T-helper 17 cell (primary cell): ENCODE data around the gene COPS7B. TPM values are rescaled to one million over a fixed set of nuclear protein-coding genes. Genes with fewer than 3 reads are reported as not detected.

Experiments
- ATAC-seq: fragments of 150-1000 bp; cut with Tn5 transposase; 2 replicates; pipeline ENCODE4 v1.10.0; 2021; ENCODE audit warnings: mild to moderate bottlenecking, moderate library complexity
- DNase-seq, 3 donors: peaks; one replicate each; pipeline versions ENCODE4 v3.0.0 to v3.0.0-alpha.2; 2020 to 2021
- H3K9me3 ChIP-seq: one replicate; pipeline ENCODE4 v1.7.0; 2013; ENCODE audit warnings: low read length, mild to moderate bottlenecking; ENCODE audit not compliant: control insufficient read depth, poor library complexity, severe bottlenecking
- H3K27ac Mint-ChIP-seq: one replicate; pipeline ENCODE4 v1.8.0; 2022; ENCODE audit warnings: mild to moderate bottlenecking, moderate library complexity, mixed read lengths
- H3K27me3 Mint-ChIP-seq: one replicate; pipeline ENCODE4 v1.8.0; 2022; ENCODE audit warnings: mixed read lengths
- H3K36me3 Mint-ChIP-seq: one replicate; pipeline ENCODE4 v1.8.0; 2022; ENCODE audit warnings: low read depth, mixed read lengths
- H3K4me1 Mint-ChIP-seq: one replicate; pipeline ENCODE4 v1.8.0; 2022; ENCODE audit warnings: mild to moderate bottlenecking, mixed read lengths
- H3K4me3 Mint-ChIP-seq: one replicate; pipeline ENCODE4 v1.8.0; 2022; ENCODE audit warnings: mild to moderate bottlenecking, moderate library complexity, mixed read lengths
- total RNA-seq, 4 donors: library from RNA in 2 of 4; stranded (reverse) in 2 of 4; gene quantifications; one replicate each; pipeline ENCODE4 v1.2.3 and lab custom pipeline; 2022 to 2026

COPS7B gene
- total RNA-seq, 2 donors from 2014 or later: 38.9 to 46.4 TPM

- H3K36me3 Mint-ChIP-seq: peaks cover 2% of the 10 kb centered on the region
- ATAC-seq: no peak
- H3K9me3 ChIP-seq: no peaks in the 10 kb centered on the region
Observed at GRCh38 chr2:231769170-231770136, 16.8 kb upstream of the COPS7B start.

GRCh38 chr2:231780123-231780908, 5.9 kb upstream of the COPS7B start:
- H3K27ac Mint-ChIP-seq: peak overlapping the region; percentile 97
- DNase-seq: no peak
- peak; percentile 14 for ATAC-seq
- H3K36me3 Mint-ChIP-seq: peaks cover 3% of the 10 kb centered on the region
- peak overlapping the region; percentile 99 for H3K4me3 Mint-ChIP-seq
- no peaks in the 10 kb centered on the region for H3K27me3 Mint-ChIP-seq
- H3K9me3 ChIP-seq: no peaks in the 10 kb centered on the region
- H3K4me1 Mint-ChIP-seq: peaks cover 44% of the 10 kb centered on the region

More at GRCh38 chr2:231769170-231770136, 16.8 kb upstream of the COPS7B start:
- H3K27me3 Mint-ChIP-seq: no peaks in the 10 kb centered on the region
- H3K4me1 Mint-ChIP-seq: peaks cover 9% of the 10 kb centered on the region
- H3K4me3 Mint-ChIP-seq: no peak overlapping the region
- no peak for DNase-seq
- no peak overlapping the region for H3K27ac Mint-ChIP-seq

- DNase-seq: peak; percentile 88 to 95 (median 92)
- H3K9me3 ChIP-seq: no peaks in the 10 kb centered on the region
- peak within 1 kb of the TSS; percentile 97 for H3K27ac Mint-ChIP-seq
- peak within 1 kb of the TSS; percentile 99 for H3K4me3 Mint-ChIP-seq
- ATAC-seq: peak; percentile 92
- peaks cover 3% of the 10 kb centered on the region for H3K36me3 Mint-ChIP-seq
- H3K4me1 Mint-ChIP-seq: peaks cover 51% of the 10 kb centered on the region
- H3K27me3 Mint-ChIP-seq: no peaks in the 10 kb centered on the region
Observed at GRCh38 chr2:231780909-231781797, 5.1 kb upstream of the COPS7B start, which contains the start of gene PDE6D. Gene PDE6D (minus strand): TSS chr2:231781282. CDS start chr2:231781114, 168 bp downstream.

GRCh38 chr2:231781798-231782726, 4.2 kb upstream of the COPS7B start:
- peak in 1 of 3 donors; percentile 15 for DNase-seq
- peak; percentile 9 for ATAC-seq
- peaks cover 3% of the 10 kb centered on the region for H3K36me3 Mint-ChIP-seq

GRCh38 chr2:231785413-231785812, 832 bp upstream of the COPS7B start:
- Mint-ChIP-seq H3K27ac (peak overlapping the region; percentile 92), H3K27me3 (no peaks in the 10 kb centered on the region)

More at GRCh38 chr2:231781798-231782726, 4.2 kb upstream of the COPS7B start:
- H3K4me1 Mint-ChIP-seq: peaks cover 56% of the 10 kb centered on the region
- peak overlapping the region; percentile 97 for H3K27ac Mint-ChIP-seq
- no peaks in the 10 kb centered on the region for H3K9me3 ChIP-seq
- H3K27me3 Mint-ChIP-seq: no peaks in the 10 kb centered on the region
- peak overlapping the region; percentile 99 for H3K4me3 Mint-ChIP-seq

GRCh38 chr2:231785822-231786176, 446 bp upstream of the COPS7B start:
- ATAC-seq (peak; percentile 1), DNase-seq (no peak)
- no peaks in the 10 kb centered on the region for H3K9me3 ChIP-seq
- H3K27me3 Mint-ChIP-seq: no peaks in the 10 kb centered on the region
- H3K27ac Mint-ChIP-seq: peak overlapping the region; percentile 92
- H3K4me3 Mint-ChIP-seq: peak overlapping the region; percentile 97
- peaks cover 55% of the 10 kb centered on the region for H3K4me1 Mint-ChIP-seq
- H3K36me3 Mint-ChIP-seq: peaks cover 3% of the 10 kb centered on the region

More at GRCh38 chr2:231785413-231785812, 832 bp upstream of the COPS7B start:
- H3K9me3 ChIP-seq: no peaks in the 10 kb centered on the region
- Mint-ChIP-seq H3K36me3 (peaks cover 3% of the 10 kb centered on the region), H3K4me1 (peaks cover 55% of the 10 kb centered on the region), H3K4me3 (peak overlapping the region; percentile 97)
- DNase-seq (no peak), ATAC-seq (no peak)

- Mint-ChIP-seq H3K36me3 (peaks cover 5% of the 10 kb centered on the region), H3K4me1 (peaks cover 50% of the 10 kb centered on the region), H3K4me3 (peak overlapping the region; percentile 97), H3K27me3 (no peaks in the 10 kb centered on the region), H3K27ac (peak overlapping the region; percentile 92)
- no peaks in the 10 kb centered on the region for H3K9me3 ChIP-seq
- ATAC-seq (no peak), DNase-seq (no peak)
Observed at GRCh38 chr2:231786917-231787292, 660 bp downstream of the COPS7B start.

- H3K9me3 ChIP-seq: no peaks in the 10 kb centered on the region
- Mint-ChIP-seq H3K27me3 (no peaks in the 10 kb centered on the region), H3K4me3 (no peak overlapping the region), H3K27ac (no peak overlapping the region), H3K4me1 (peaks cover 25% of the 10 kb centered on the region), H3K36me3 (peaks cover 9% of the 10 kb centered on the region)
- ATAC-seq (no peak), DNase-seq (no peak)
Observed at GRCh38 chr2:231791107-231791506, 4.9 kb downstream of the COPS7B start.

- no peaks in the 10 kb centered on the region for H3K9me3 ChIP-seq
- Mint-ChIP-seq H3K27ac (no peak overlapping the region), H3K27me3 (no peaks in the 10 kb centered on the region), H3K4me1 (peaks cover 18% of the 10 kb centered on the region), H3K4me3 (no peak overlapping the region), H3K36me3 (peaks cover 15% of the 10 kb centered on the region)
- no peak for ATAC-seq
- DNase-seq: no peak
Observed at GRCh38 chr2:231794383-231794782, 8.1 kb downstream of the COPS7B start.

- ATAC-seq: no peak
Observed at GRCh38 chr2:231795525-231796327, 9.5 kb downstream of the COPS7B start.

GRCh38 chr2:231800493-231801091, 14.3 kb downstream of the COPS7B start:
- no peak overlapping the region for H3K4me3 Mint-ChIP-seq
- H3K27ac Mint-ChIP-seq: no peak overlapping the region
- H3K9me3 ChIP-seq: no peaks in the 10 kb centered on the region
- ATAC-seq: peak; percentile 35
- H3K27me3 Mint-ChIP-seq: no peaks in the 10 kb centered on the region
- peaks cover 17% of the 10 kb centered on the region for H3K36me3 Mint-ChIP-seq
- no peak for DNase-seq
- peaks cover 15% of the 10 kb centered on the region for H3K4me1 Mint-ChIP-seq

More at GRCh38 chr2:231795525-231796327, 9.5 kb downstream of the COPS7B start:
- peaks cover 15% of the 10 kb centered on the region for H3K4me1 Mint-ChIP-seq
- no peaks in the 10 kb centered on the region for H3K9me3 ChIP-seq
- DNase-seq: no peak
- no peak overlapping the region for H3K27ac Mint-ChIP-seq
- no peaks in the 10 kb centered on the region for H3K27me3 Mint-ChIP-seq
- peaks cover 15% of the 10 kb centered on the region for H3K36me3 Mint-ChIP-seq
- H3K4me3 Mint-ChIP-seq: no peak overlapping the region
